HG03439 (cell line): ENCODE measurements around the gene MAPK14.
"Not testable (repeated sequence)": the region's sequence is repeated elsewhere in the genome, so short reads cannot be mapped to it uniquely, and the experiment has no call there.

Experiments used
- ATAC-seq: cut with Tn5 transposase; IDR thresholded peaks from one replicate; pipeline ENCODE4 v1.9.1; 2021; ENCODE audit warnings: mild to moderate bottlenecking, moderate library complexity; ENCODE audit not compliant: unreplicated experiment

Gene MAPK14

GRCh38 chr6:36120539-36120938 is 92.9 kb downstream of the MAPK14 start:
- ATAC-seq: no peak

DNA sequence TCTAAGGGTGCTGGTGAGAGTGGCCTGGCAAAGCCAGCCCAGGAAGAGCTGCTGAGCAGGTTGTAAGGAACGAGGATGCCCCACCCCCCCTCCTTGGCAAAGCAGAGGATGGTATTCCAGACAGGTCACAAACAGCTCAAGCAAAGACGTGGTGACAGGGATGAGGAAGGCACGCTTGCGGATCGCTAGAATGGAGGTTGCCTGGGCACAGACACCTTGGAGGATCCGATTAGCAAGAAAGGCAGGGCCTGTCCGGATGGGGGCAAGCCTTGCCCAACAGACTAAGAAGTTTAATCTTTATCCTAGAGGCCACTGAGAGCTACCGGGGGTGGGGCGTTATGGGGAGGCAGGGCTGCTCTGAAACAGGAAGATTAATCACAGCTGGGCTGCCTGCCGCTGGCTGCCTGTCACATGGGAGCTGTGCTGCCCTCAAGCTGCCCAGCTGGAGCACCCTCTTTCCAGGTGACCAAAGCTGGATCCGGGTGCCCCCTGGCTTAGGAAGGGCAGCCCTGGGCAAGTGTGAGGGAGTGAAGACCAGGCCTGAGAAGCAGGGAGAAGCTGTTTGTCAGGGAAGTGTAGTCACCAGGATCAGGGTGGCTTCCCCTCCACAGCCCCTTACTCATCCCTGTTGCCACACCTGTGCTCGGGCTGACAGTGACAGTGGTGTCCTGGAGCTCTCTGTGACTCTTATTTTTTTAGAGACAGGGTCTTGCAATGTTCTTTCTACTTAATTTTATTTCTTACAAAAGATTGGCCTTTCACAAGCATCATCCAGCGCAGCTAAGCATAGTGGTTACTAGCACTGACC is 93.6 kb downstream of the MAPK14 start:
- no peak for ATAC-seq

DNA sequence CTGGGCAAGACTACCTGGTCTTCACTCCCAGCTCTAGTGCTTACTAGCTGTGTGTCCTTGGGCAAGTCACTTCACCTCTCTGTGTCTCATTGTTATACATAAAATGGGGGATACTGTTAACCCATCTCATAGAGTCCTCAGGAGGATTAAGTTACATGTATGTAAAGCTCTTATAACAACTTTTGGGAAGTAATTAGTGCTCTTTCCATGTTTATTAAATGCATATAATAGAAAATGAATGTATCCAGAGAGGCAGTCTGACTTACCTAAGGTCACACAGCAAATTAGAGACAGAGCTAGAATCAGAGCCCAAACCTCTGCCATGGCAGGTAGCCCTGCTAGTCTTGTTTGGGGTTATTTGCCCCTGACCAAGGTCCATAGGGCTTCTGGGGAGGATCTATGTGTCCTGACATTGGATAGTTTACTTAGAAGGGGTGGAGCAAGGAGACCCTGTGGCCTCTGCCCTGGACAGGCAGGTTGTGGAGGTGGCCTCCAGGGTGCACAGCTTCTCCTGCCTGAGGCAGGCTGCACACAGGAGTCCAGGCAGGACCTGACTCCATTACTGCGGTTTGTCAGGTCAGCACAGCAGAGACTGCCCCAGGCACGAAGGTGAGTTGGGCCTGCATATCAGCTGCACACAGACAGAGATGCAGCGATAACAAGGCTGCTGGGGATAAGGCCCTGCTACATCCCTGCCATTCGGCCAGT is 94.3 kb downstream of the MAPK14 start:
- ATAC-seq: no peak

DNA sequence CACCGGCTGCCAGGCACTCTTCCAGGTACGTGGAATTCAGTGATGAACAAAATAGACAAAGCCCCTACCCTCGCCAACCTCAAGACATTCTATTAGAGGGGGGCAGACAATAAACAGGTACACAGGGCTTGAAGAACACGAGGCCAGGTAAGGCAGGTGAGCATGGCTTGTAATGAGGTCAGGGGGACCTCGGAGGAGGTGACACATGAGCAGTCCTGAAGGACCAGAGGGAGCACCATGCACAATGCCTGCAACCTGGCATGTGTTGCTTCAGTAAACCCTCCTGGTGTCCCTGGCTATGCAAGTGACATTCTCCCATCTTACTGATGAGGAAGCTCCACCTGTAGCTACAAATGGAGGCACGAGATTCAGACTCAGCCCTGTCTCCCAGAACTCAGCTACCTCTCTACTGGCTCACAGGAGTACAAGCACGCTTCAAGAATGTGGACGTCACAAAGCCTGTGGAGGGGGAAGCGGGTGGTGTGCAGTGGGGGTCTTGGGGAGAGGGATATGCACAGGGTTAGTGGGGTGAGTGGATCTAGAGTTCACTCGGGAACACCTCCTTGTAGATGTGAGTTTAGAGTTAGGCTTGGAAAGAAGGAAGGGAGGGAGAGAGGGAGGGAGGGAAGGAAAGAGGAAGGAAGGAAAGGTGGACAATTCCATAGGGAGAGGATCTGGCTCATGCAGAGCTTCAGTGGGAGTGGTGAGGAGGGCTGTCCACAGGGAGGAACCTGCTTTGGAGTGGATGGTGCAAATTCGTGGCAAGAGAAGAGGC is 95.1 kb downstream of the MAPK14 start:
- ATAC-seq: no peak

- ATAC-seq: peak; percentile 69
Measured at GRCh38 chr6:36123270-36124139, 95.9 kb downstream of the MAPK14 start.

GRCh38 chr6:36124346-36124745 is 96.7 kb downstream of the MAPK14 start:
- not testable (repeated sequence) for ATAC-seq

- ATAC-seq: no peak
Measured at GRCh38 chr6:36124881-36125280, 97.3 kb downstream of the MAPK14 start.

DNA sequence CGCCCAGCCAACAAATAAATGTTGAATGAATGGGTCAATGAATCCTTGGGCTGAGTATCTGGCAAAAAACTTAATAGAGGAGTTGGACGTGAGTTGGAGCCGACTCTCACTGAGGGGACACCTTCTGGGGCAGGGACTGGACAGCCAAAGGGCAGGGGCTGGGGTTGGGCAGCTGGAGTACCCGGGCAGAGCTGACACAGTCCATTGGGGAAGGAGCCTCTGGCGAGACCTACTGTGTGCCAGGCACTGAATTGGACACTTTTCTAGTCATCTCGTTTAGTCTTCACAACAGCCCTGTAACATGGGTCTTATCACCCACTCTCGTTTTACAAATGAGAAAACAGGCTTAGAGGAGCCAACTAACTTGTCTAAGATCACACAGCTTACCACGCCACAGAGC is 98.0 kb downstream of the MAPK14 start:
- ATAC-seq: no peak

DNA sequence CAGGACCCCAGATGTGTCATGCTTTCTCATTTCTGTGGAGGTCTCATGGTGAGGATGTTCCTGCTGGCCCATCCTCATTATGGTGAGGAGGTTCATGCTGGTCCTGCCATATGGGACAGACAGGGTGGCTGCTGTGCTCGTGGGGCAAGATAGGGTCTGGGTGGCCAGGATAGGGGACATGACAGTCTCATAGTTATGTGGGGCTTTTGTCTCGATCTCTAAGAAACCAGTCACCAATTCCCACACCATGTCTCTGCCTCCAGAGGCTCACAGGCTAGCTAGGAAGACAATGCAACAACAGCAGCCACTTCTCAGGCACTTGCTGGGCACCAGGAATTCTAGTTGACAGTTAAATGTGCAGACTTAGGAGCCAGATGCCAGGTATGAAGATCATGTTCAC is 98.5 kb downstream of the MAPK14 start:
- no peak for ATAC-seq

DNA sequence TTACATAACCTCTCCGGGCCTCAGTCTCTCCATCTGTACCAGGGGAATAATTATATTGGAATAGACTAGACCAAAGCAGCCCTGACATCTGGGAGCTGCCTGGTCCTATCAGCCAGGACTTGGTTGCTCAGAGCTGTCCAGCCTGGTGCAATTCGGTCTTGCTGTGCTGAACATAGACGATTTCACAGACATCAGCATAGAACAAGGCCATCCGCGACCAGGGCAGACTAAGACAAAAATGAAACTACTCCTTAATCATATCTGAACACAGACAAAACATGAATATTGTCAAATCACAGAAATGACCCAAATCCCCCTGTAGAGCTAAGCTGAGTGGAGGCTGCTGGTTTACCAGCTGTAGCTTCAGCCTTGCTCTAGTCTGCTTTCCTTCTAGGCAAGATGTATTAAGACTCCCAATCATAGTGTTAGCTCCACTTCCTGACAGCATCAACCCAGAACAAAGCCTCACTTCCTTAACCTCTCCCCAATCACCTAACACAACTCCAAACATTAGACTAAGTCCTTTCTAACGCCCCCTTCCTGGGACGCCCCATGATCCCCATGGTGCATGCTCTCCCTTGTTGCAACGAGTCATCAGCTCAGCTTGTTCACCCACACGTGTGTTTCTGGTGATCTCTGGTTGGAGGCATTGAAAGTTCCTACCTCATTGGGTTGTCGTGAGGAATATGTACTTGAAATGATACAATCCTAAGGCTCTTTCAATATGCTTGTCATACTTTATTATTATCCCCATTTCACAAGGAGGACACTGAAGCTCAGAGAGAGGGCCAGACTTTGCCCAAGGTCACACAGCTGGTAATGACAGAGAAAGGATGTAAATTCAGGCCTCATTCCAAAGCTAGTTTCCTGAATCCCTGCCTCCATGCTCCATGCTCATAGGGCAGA is 99.2 kb downstream of the MAPK14 start:
- no peak for ATAC-seq

DNA sequence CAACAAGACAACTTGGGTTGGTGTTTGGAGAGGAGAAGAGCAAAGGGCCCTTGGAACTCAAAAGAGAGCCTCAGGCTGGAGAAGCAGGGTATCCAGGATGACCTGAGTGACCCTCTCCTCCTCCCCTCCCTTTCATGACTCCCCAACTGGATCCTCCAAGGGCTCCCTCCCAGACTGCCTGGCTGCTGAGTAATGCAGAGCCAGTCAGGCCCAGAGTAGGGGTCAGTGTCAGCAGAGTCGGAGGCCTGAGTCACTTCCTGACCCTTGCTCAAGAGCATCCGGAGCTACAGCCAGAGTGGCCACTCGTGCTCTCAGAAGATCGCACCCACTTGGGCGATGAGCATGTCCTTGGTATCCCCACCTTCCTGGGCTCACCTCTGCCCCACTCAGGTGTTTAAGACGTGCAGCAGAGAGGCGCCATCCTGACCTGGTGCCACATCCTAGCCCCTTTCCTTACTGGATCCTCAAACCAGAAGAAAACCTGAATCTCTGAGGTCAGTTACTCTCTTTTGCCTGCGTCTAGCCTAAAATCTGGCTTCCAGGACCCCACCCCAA is 99.9 kb downstream of the MAPK14 start:
- no peak for ATAC-seq

- ATAC-seq: no peak
Measured at GRCh38 chr6:36128073-36128472, 100.5 kb downstream of the MAPK14 start.

GRCh38 chr6:36128793-36129192 is 101.2 kb downstream of the MAPK14 start:
- no peak for ATAC-seq

DNA sequence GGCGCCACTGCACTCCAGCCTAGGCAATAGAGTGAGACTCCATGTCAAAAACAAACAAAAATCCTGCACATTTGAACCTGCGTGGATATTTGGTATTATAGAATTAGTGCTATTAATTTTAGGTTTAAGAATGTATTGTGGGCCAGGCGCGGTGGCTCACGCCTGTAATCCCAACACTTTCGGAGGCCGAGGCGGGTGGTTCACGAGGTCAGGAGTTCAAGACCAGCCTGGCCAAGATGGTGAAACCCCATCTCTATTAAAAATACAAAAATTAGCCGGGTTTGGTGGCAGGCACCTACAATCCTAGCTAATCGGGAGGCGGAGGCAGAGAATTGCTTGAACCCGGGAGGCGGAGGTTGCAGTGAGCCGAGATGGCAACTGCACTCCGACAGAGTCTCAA is 101.7 kb downstream of the MAPK14 start:
- not testable (repeated sequence) for ATAC-seq

DNA sequence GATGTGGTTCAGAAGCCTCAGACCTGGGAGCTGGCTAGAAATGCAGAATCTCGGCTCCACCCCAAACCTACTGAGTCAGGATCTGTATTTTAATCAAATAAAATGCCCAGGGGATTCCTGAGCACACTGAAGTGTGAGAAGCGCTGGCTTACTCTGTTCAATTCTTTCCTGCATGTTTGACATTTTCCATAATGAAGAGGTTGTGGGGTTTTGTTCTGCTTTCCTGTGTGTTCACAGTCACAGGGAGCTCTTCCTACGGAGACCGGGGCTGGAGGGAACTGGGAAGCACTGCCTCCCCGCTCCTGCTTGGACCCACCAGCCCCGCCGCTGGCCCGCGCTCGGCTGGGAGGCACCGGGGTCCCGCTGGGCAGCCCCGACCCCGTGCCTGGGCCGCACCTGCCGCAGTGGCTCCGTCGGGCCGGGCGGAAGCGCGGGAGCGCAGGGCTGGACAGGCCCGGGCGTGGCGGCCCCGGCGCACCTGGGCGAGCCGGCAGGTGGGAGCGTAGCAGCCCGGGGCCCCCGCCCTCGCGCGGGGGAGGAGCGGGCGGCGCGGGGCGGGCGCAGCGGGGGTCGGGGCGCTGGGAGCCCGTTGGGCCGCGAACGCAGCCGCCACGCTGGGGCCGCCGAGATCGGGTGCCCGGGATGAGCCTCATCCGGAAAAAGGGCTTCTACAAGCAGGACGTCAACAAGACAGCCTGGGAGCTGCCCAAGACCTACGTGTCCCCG is 102.5 kb downstream of the MAPK14 start, which contains the start of gene MAPK13:
TSS of gene MAPK13 (plus strand) at position 573 of the 726 bp plus-strand sequence. CDS start at position 643, 70 bp downstream.
- ATAC-seq: peak; percentile 11

GRCh38 chr6:36130667-36131510 is 103.3 kb downstream of the MAPK14 start:
- peak; percentile 34 for ATAC-seq

DNA sequence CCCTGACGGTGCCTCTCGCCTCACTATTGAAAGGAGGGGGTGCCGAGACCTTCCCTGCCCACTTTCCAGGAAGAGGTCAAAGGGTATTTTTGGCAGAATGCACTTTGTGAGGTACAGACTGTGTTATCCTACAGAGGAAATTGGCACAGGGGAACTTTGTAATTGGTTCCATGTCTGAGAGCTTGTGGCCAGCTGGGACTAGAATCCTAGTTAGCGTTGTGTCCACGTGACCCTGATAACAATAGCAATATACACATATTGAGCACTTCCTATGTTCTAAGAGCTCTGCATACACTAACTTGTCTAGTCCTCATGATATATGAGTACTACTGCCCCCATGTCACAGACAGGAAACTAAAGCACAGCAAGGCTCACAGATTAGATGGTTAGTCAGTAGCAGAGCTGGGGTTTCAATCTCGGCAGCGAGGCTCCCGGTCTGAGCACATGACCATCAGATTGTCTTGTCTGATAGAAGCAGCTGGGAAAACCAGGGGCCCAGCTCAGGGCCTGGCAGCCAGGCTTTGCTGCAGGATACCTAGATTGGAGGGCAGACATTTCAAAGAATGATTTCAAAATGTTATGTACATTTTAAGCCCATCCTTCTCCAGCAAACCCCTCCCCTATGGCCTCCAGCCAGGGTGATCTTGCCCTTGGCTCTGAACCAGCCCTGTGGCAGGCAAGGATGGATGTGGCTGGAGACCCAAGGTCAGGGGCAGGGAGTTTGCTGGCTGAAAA is 104.1 kb downstream of the MAPK14 start:
- ATAC-seq: peak; percentile 66
